Effector memory CD8-positive, alpha-beta T cell (primary cell): ENCODE measurements around the gene PAX3.
A peak's percentile ranks its signal among the peaks of the same experiment; 100 is the strongest.

Experiments used
- ATAC-seq: fragments of 150-1000 bp; cut with Tn5 transposase; replicated peaks from 2 replicates; pipeline ENCODE4 v1.10.0; 2021; ENCODE audit warnings: mild to moderate bottlenecking, moderate library complexity
- DNase-seq, 3 experiments: peaks; one replicate each; pipeline ENCODE4 v3.0.0; 2021
- H3K27ac Mint-ChIP-seq, 2 donors: one replicate each; pipeline ENCODE4 v1.8.0; 2022; ENCODE audit warnings: mild to moderate bottlenecking in 2 of 2, mixed read lengths in 2 of 2, moderate library complexity in 2 of 2
- H3K27me3 Mint-ChIP-seq, 2 donors: one replicate each; pipeline ENCODE4 v1.8.0; 2022; ENCODE audit warnings: mixed read lengths in 2 of 2
- H3K36me3 Mint-ChIP-seq: one replicate; pipeline ENCODE4 v1.8.0; 2022; ENCODE audit warnings: mild to moderate bottlenecking, moderate library complexity, mixed read lengths; ENCODE audit not compliant: insufficient read depth
- H3K4me1 Mint-ChIP-seq, 2 donors: one replicate each; pipeline ENCODE4 v1.8.0; 2022; ENCODE audit warnings: low read depth in 2 of 2, mixed read lengths in 2 of 2
- H3K4me3 Mint-ChIP-seq, 2 donors: one replicate each; pipeline ENCODE4 v1.8.0; 2022; ENCODE audit warnings: mild to moderate bottlenecking in 2 of 2, mixed read lengths in 2 of 2, moderate library complexity in 2 of 2
- H3K9me3 Mint-ChIP-seq, 2 donors: one replicate each; pipeline ENCODE4 v1.8.0; 2022; ENCODE audit warnings: mixed read lengths in 2 of 2

PAX3 gene

DNA sequence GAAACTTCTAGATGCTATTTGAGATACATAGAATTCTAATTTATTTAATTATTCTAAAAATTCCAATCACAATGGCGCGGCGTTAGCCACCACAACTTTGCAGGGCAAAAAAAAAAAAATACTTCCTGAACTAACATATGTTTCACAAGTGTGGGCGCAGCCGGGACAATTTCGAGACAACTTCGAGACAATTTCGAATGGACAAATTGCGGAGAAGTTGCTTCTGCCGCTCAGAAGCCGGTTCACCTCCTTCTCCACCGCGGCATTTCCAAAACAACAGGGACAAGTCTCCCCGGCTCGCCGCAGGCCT is 842 bp downstream of the PAX3 start:
- Mint-ChIP-seq H3K4me3 (no peak overlapping the region), H3K36me3 (peaks cover 11% of the 10 kb centered on the region), H3K27ac (no peak overlapping the region), H3K4me1 (peaks cover 15 to 16% of the 10 kb centered on the region in 2 donors), H3K27me3 (peaks cover 97 to 100% of the 10 kb centered on the region in 2 donors), H3K9me3 (peaks cover 2 to 8% of the 10 kb centered on the region in 2 donors)
- ATAC-seq (no peak), DNase-seq (no peak)

GRCh38 chr2:222297600-222297935 is 1.2 kb downstream of the PAX3 start:
- no peak overlapping the region for H3K27ac Mint-ChIP-seq
- H3K4me3 Mint-ChIP-seq: no peak overlapping the region
- DNase-seq (no peak), ATAC-seq (no peak)
- peaks cover 11% of the 10 kb centered on the region for H3K36me3 Mint-ChIP-seq
- peaks cover 13 to 15% of the 10 kb centered on the region in 2 donors for H3K4me1 Mint-ChIP-seq
- H3K27me3 Mint-ChIP-seq: peaks cover 97 to 100% of the 10 kb centered on the region in 2 donors
- H3K9me3 Mint-ChIP-seq: peaks cover 2 to 8% of the 10 kb centered on the region in 2 donors

- peaks cover 9 to 13% of the 10 kb centered on the region in 2 donors for H3K4me1 Mint-ChIP-seq
Observed at GRCh38 chr2:222296911-222297599, 1.7 kb downstream of the PAX3 start.

GRCh38 chr2:222296311-222296741 is 2.5 kb downstream of the PAX3 start:
- H3K27ac Mint-ChIP-seq: no peak overlapping the region
- H3K36me3 Mint-ChIP-seq: peaks cover 11% of the 10 kb centered on the region
- peaks cover 9 to 13% of the 10 kb centered on the region in 2 donors for H3K4me1 Mint-ChIP-seq
- DNase-seq: no peak
- peaks cover 97 to 100% of the 10 kb centered on the region in 2 donors for H3K27me3 Mint-ChIP-seq
- no peak for ATAC-seq
- peak overlapping the region; percentile 65 to 71 for H3K4me3 Mint-ChIP-seq
- H3K9me3 Mint-ChIP-seq: peaks cover 2 to 8% of the 10 kb centered on the region in 2 donors

More at GRCh38 chr2:222296911-222297599, 1.7 kb downstream of the PAX3 start:
- H3K4me3 Mint-ChIP-seq: peak overlapping the region in 1 of 2 donors; percentile 7
- peaks cover 97 to 100% of the 10 kb centered on the region in 2 donors for H3K27me3 Mint-ChIP-seq
- no peak for DNase-seq
- H3K36me3 Mint-ChIP-seq: peaks cover 11% of the 10 kb centered on the region
- no peak for ATAC-seq
- peaks cover 2 to 8% of the 10 kb centered on the region in 2 donors for H3K9me3 Mint-ChIP-seq
- H3K27ac Mint-ChIP-seq: no peak overlapping the region

DNA sequence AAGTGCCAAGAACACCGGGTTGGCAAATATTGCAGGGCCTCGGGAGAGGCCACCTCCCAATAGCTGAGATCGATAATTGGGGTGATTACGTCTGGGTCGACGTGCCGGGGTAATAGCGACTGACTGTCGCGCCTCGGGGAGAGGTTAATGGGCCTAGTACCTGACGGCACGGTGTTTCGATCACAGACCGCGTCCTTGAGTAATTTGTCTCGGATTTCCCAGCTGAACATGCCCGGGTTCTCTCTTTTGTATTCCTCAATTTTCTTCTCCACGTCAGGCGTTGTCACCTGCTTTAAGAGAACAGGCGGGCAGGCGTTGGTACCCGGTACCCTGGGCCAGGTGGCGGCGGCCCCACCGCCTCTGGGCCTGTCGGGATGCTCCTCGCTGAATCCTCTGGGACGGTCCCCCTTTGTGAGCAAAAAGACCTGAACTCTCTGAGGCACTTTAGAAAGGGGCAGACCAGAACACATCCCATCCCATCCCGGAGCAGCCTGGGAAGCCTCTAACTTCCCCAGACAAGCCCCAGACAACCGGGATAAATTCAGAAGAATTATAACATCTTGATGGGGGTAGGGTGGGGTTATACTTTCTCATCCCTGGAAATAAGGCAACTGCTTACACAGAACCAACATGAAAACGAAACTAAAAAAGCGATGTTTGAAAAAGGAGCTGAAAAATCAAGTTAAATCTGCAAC is 3.3 kb downstream of the PAX3 start:
- H3K4me1 Mint-ChIP-seq: peaks cover 9 to 13% of the 10 kb centered on the region in 2 donors
- H3K36me3 Mint-ChIP-seq: peaks cover 9% of the 10 kb centered on the region
- ATAC-seq (no peak), DNase-seq (no peak)
- no peak overlapping the region for H3K27ac Mint-ChIP-seq
- peak overlapping the region; percentile 65 to 71 for H3K4me3 Mint-ChIP-seq
- peaks cover 97 to 100% of the 10 kb centered on the region in 2 donors for H3K27me3 Mint-ChIP-seq
- H3K9me3 Mint-ChIP-seq: peaks cover 2 to 8% of the 10 kb centered on the region in 2 donors

GRCh38 chr2:222294996-222295367 is 3.8 kb downstream of the PAX3 start:
- Mint-ChIP-seq H3K27me3 (peaks cover 98 to 100% of the 10 kb centered on the region in 2 donors), H3K4me3 (peak overlapping the region; percentile 65 to 71), H3K9me3 (peaks cover 4 to 8% of the 10 kb centered on the region in 2 donors), H3K36me3 (peaks cover 9% of the 10 kb centered on the region), H3K27ac (no peak overlapping the region), H3K4me1 (peaks cover 9 to 13% of the 10 kb centered on the region in 2 donors)
- ATAC-seq (no peak), DNase-seq (no peak)

GRCh38 chr2:222293660-222294630 is 4.9 kb downstream of the PAX3 start:
- no peak overlapping the region for H3K27ac Mint-ChIP-seq
- ATAC-seq: no peak
- peak overlapping the region in 1 of 2 donors; percentile 33 for H3K4me3 Mint-ChIP-seq
- peaks cover under 1 to 3% of the 10 kb centered on the region in 2 donors for H3K9me3 Mint-ChIP-seq
- H3K27me3 Mint-ChIP-seq: peaks cover 98 to 100% of the 10 kb centered on the region in 2 donors
- DNase-seq: no peak
- H3K4me1 Mint-ChIP-seq: peaks cover 9 to 10% of the 10 kb centered on the region in 2 donors
- peaks cover 9% of the 10 kb centered on the region for H3K36me3 Mint-ChIP-seq

- DNase-seq (no peak), ATAC-seq (no peak)
- Mint-ChIP-seq H3K27me3 (peaks cover 100% of the 10 kb centered on the region in 2 donors), H3K4me3 (no peak overlapping the region), H3K27ac (no peak overlapping the region), H3K9me3 (peaks cover 0 to 3% of the 10 kb centered on the region in 2 donors), H3K36me3 (peaks cover 6% of the 10 kb centered on the region), H3K4me1 (peaks cover 9 to 10% of the 10 kb centered on the region in 2 donors)
Observed at GRCh38 chr2:222292149-222293134, 6.4 kb downstream of the PAX3 start.

- Mint-ChIP-seq H3K27me3 (peaks cover 95 to 99% of the 10 kb centered on the region in 2 donors), H3K27ac (no peak overlapping the region), H3K4me3 (no peak overlapping the region), H3K4me1 (peaks cover 9% of the 10 kb centered on the region in 2 donors), H3K36me3 (peaks cover 5% of the 10 kb centered on the region), H3K9me3 (peaks cover 0 to 3% of the 10 kb centered on the region in 2 donors)
- ATAC-seq (no peak), DNase-seq (no peak)
Observed at GRCh38 chr2:222291485-222291841, 7.3 kb downstream of the PAX3 start.

DNA sequence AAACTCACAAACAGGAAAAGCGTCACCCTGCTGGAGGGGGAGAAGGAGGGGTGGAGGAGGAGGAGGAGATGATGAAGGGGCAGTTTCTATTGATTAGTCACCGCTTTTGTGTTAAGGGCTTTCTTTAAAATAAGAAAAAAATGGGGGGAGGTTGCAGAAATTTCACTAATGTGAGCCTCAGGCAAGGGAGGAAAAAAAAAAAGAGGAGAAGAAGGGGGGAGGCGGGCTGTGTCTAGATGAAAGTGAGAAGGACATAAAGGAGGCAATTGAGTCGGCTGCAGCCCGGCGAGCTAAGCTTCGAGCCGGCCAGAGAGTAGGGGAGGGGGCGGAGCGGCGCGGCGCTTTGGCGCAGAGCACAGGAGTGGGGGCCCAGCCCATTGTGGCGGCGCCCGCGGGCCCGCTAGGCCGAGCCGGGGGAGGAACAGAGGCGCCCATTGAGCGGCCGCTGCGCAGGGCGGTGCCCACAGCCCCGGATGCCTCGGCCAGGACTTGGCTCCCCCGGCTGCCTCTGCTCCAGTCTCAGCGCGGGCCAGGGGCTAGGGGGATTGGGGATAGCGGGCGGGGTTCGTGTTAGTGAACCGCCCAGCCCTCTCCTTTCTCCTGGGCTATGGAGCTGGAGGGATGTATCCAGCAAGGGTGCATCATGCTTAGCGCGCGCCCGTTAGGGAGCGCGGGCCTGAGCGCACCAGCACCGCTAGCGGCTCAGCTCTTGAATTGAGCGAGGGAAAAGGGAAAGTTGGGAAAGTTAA is 7.9 kb downstream of the PAX3 start:
- no peak for ATAC-seq
- Mint-ChIP-seq H3K27ac (no peak overlapping the region), H3K4me3 (no peak overlapping the region), H3K9me3 (peaks cover 0 to 3% of the 10 kb centered on the region in 2 donors), H3K4me1 (peaks cover 8 to 9% of the 10 kb centered on the region in 2 donors), H3K27me3 (peaks cover 92 to 99% of the 10 kb centered on the region in 2 donors), H3K36me3 (peaks cover 5% of the 10 kb centered on the region)
- DNase-seq: no peak

- Mint-ChIP-seq H3K27ac (no peak overlapping the region), H3K36me3 (peaks cover 5% of the 10 kb centered on the region), H3K27me3 (peaks cover 92 to 97% of the 10 kb centered on the region in 2 donors), H3K4me3 (no peak overlapping the region), H3K9me3 (peaks cover 0 to 3% of the 10 kb centered on the region in 2 donors), H3K4me1 (peaks cover 5 to 6% of the 10 kb centered on the region in 2 donors)
- DNase-seq (no peak), ATAC-seq (no peak)
Observed at GRCh38 chr2:222290401-222290735, 8.4 kb downstream of the PAX3 start.
